Measurements from ENCODE around the gene CNFN. TPM values are rescaled to one million over a fixed set of nuclear protein-coding genes. Genes with fewer than 3 reads are reported as not detected.

Gene CNFN
- total RNA-seq, 1 donor from 2014 or later = 1,078 TPM

GRCh38 chr19:42407816-42408175 lies 17.7 kb upstream of the CNFN start:
- ATAC-seq = no peak

GRCh38 chr19:42407085-42407815 lies 17.2 kb upstream of the CNFN start:
- no peak for ATAC-seq

GRCh38 chr19:42406111-42406510 lies 16.0 kb upstream of the CNFN start:
- ATAC-seq = no peak

GRCh38 chr19:42403586-42403985 lies 13.5 kb upstream of the CNFN start:
- ATAC-seq = no peak

GRCh38 chr19:42402376-42403116 lies 12.4 kb upstream of the CNFN start:
- no peak for ATAC-seq

- ATAC-seq = peak; percentile 45
Observed at GRCh38 chr19:42401365-42402303, 11.5 kb upstream of the CNFN start.

GRCh38 chr19:42400404-42400803 lies 10.3 kb upstream of the CNFN start:
- ATAC-seq = no peak

- peak; percentile 12 for ATAC-seq
Observed at GRCh38 chr19:42397263-42398166, 7.4 kb upstream of the CNFN start.

- ATAC-seq = peak; percentile 91
Observed at GRCh38 chr19:42396381-42397262, 6.5 kb upstream of the CNFN start.

GRCh38 chr19:42394751-42395150 lies 4.7 kb upstream of the CNFN start:
- ATAC-seq = no peak

- no peak for ATAC-seq
Observed at GRCh38 chr19:42392165-42392564, 2.1 kb upstream of the CNFN start.

- no peak for ATAC-seq
Observed at GRCh38 chr19:42388851-42389489, 1.1 kb downstream of the CNFN start.

- peak; percentile 60 for ATAC-seq
Observed at GRCh38 chr19:42386974-42387707, 3.0 kb downstream of the CNFN start.

- ATAC-seq = no peak
Observed at GRCh38 chr19:42380155-42380554, 9.9 kb downstream of the CNFN start.

- ATAC-seq = no peak
Observed at GRCh38 chr19:42378225-42379215, 11.6 kb downstream of the CNFN start.

GRCh38 chr19:42376177-42376555 lies 13.9 kb downstream of the CNFN start:
- no peak for ATAC-seq

- no peak for ATAC-seq
Observed at GRCh38 chr19:42375415-42376176, 14.5 kb downstream of the CNFN start.

Data from esophagus mucosa (tissue), 1 donor.